Effector memory CD8-positive, alpha-beta T cell (primary cell): ENCODE results near the gene NFASC.

Experiments used
- ATAC-seq: fragments of 150-1000 bp; cut with Tn5 transposase; replicated peaks from 2 replicates; pipeline ENCODE4 v1.10.0; 2021; ENCODE audit warnings: mild to moderate bottlenecking, moderate library complexity
- DNase-seq, 3 experiments: peaks; one replicate each; pipeline ENCODE4 v3.0.0; 2021
- H3K27ac Mint-ChIP-seq, 2 donors: one replicate each; pipeline ENCODE4 v1.8.0; 2022; ENCODE audit warnings: mild to moderate bottlenecking in 2 of 2, mixed read lengths in 2 of 2, moderate library complexity in 2 of 2
- H3K27me3 Mint-ChIP-seq, 2 donors: one replicate each; pipeline ENCODE4 v1.8.0; 2022; ENCODE audit warnings: mixed read lengths in 2 of 2
- H3K36me3 Mint-ChIP-seq: one replicate; pipeline ENCODE4 v1.8.0; 2022; ENCODE audit warnings: mild to moderate bottlenecking, moderate library complexity, mixed read lengths; ENCODE audit not compliant: insufficient read depth
- H3K4me1 Mint-ChIP-seq, 2 donors: one replicate each; pipeline ENCODE4 v1.8.0; 2022; ENCODE audit warnings: low read depth in 2 of 2, mixed read lengths in 2 of 2
- H3K4me3 Mint-ChIP-seq, 2 donors: one replicate each; pipeline ENCODE4 v1.8.0; 2022; ENCODE audit warnings: mild to moderate bottlenecking in 2 of 2, mixed read lengths in 2 of 2, moderate library complexity in 2 of 2
- H3K9me3 Mint-ChIP-seq, 2 donors: one replicate each; pipeline ENCODE4 v1.8.0; 2022; ENCODE audit warnings: mixed read lengths in 2 of 2

The NFASC gene

DNA sequence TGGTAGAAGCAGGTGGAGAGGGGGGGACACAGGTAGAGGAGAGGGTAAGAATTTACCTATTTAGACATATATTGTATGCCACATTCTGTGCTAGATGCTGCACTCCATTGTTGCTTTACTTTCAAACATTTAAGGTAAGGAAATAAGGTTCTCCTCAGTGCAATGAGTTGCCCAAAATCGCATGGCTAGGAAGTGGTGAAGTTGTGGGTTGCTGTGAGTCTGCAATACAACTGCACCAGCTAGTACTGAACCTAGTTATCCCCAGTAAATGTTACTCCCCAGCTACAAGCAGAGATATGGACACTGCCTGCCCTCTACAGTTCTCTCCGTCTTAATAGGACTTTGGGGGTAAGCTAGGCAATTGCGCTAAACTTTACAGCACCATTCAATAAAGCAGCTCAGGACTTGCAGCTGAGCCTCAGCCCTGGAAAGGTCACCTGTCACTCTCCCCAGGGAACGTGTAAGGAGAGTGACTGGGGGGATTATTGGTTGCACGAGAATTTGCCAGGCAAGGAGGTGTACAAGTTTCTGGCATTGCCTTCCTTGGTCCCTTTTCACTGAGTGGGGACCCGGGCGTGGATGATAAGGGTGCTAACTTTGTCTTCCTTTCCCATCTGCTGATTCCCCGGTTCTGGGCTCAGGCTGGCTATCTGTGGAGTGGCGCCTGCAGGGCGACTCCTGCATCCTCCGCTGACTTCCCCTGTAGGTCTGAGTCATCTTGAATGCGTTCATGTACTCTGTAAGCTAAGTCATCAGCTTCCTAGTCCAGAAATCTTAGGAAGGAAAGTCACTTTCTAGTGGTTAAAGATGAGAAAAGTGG lies 101.1 kb downstream of the NFASC start:
- Mint-ChIP-seq H3K27me3 (peaks cover 58 to 98% of the 10 kb centered on the region in 2 donors), H3K27ac (no peak overlapping the region)
- ATAC-seq = no peak

DNA sequence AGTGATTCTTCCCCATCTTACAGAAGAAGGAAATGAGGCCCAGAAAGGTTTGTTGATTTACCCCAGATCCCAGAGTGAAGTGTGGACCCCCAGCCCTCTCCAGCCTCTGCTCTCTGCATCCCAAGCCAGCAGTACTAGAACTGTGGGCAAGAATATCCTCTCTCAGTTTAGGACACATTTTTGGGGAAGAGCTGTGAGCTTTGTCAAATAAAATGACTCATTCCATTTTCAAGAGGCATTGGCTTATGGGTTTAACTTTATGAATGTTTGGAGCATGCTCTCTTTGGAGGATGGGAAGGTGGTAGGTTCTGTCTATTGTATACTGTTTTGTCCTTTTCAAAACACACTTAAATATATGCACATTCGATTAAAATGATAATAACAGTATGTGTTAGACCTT lies 101.8 kb downstream of the NFASC start:
- ATAC-seq = no peak
- Mint-ChIP-seq H3K27ac (no peak overlapping the region), H3K4me1 (peaks cover 1 to 4% of the 10 kb centered on the region in 2 donors), H3K4me3 (no peak overlapping the region), H3K36me3 (peaks cover 2% of the 10 kb centered on the region), H3K27me3 (peaks cover 53 to 98% of the 10 kb centered on the region in 2 donors), H3K9me3 (no peaks in the 10 kb centered on the region)
- no peak for DNase-seq

More for the DNA sequence above, 101.1 kb downstream of the NFASC start:
- Mint-ChIP-seq H3K4me1 (peaks cover 0 to 4% of the 10 kb centered on the region in 2 donors), H3K9me3 (no peaks in the 10 kb centered on the region), H3K4me3 (no peak overlapping the region), H3K36me3 (peaks cover 2% of the 10 kb centered on the region)
- no peak for DNase-seq

- peaks cover 2% of the 10 kb centered on the region for H3K36me3 Mint-ChIP-seq
- H3K27ac Mint-ChIP-seq = no peak overlapping the region
- DNase-seq (no peak), ATAC-seq (no peak)
- peaks cover 1 to 4% of the 10 kb centered on the region in 2 donors for H3K4me1 Mint-ChIP-seq
- no peaks in the 10 kb centered on the region for H3K9me3 Mint-ChIP-seq
- H3K4me3 Mint-ChIP-seq = no peak overlapping the region
- peaks cover 55 to 98% of the 10 kb centered on the region in 2 donors for H3K27me3 Mint-ChIP-seq
Measured at GRCh38 chr1:204973449-204973848, 102.8 kb downstream of the NFASC start.

- Mint-ChIP-seq H3K4me3 (no peak overlapping the region), H3K9me3 (no peaks in the 10 kb centered on the region), H3K27me3 (peaks cover 55 to 98% of the 10 kb centered on the region in 2 donors), H3K36me3 (peaks cover 2% of the 10 kb centered on the region), H3K27ac (no peak overlapping the region), H3K4me1 (peaks cover 1 to 4% of the 10 kb centered on the region in 2 donors)
- ATAC-seq (no peak), DNase-seq (no peak)
Measured at GRCh38 chr1:204974327-204974726, 103.7 kb downstream of the NFASC start.

- H3K27ac Mint-ChIP-seq = no peak overlapping the region
- peaks cover 2% of the 10 kb centered on the region for H3K36me3 Mint-ChIP-seq
- H3K9me3 Mint-ChIP-seq = no peaks in the 10 kb centered on the region
- H3K27me3 Mint-ChIP-seq = peaks cover 55 to 100% of the 10 kb centered on the region in 2 donors
- no peak overlapping the region for H3K4me3 Mint-ChIP-seq
- no peak for DNase-seq
- H3K4me1 Mint-ChIP-seq = peaks cover 1 to 4% of the 10 kb centered on the region in 2 donors
- no peak for ATAC-seq
Measured at GRCh38 chr1:204975021-204975420, 104.4 kb downstream of the NFASC start.

DNA sequence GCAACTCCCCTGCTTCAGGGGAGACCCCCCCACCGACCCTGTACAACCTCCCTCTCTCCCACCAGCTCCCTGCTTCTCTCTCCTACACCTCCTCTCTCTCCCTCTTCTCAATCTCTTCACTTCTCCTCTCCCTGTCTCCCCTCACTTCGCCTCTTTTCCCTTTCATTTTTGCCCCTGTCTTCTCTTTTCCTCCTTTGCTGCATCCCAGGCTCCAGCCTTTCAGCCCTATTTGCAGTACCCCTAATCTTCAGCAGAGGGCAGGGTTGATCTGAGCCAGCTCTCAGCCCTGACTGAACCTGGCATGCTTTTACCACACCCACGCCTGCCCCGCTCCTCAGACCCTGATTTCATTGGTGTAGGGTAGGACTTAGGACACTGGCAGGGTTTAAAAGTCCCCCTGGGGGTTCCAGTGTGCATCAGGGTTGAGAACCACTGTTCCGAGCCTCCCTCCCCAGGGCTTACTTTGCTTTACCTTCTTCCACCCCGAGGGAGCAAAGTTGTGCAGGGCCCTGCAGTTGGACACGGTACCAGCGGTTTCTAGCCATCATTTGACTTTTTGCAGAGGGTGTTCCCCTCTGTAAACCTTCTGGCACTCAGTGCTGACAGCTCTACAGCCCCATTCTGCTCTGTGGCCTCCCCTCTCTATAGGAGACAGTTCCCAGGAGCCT lies 105.0 kb downstream of the NFASC start:
- Mint-ChIP-seq H3K27ac (no peak overlapping the region), H3K9me3 (no peaks in the 10 kb centered on the region), H3K36me3 (peaks cover 2% of the 10 kb centered on the region), H3K27me3 (peaks cover 55 to 100% of the 10 kb centered on the region in 2 donors), H3K4me1 (peaks cover 1 to 4% of the 10 kb centered on the region in 2 donors), H3K4me3 (no peak overlapping the region)
- ATAC-seq (peak; percentile 49), DNase-seq (peak; percentile 32 to 56 (median 42))

DNA sequence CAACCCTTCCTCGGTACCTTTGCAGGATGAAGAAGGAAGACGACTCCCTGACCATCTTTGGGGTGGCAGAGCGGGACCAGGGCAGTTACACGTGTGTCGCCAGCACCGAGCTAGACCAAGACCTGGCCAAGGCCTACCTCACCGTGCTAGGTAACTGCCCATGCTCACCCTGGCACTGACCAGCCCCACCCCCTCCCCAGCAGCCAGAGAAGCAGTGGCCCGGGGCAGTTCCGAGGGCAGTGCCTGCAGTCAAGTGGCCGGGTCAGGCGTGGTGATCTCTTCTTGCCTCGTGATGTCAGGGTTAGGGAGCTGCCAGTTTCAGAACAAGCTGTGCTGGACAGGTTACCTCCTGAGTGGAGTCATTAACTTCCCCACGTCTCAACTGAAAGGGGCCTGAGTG lies 106.0 kb downstream of the NFASC start:
- H3K4me3 Mint-ChIP-seq = no peak overlapping the region
- H3K36me3 Mint-ChIP-seq = peaks cover 2% of the 10 kb centered on the region
- ATAC-seq (no peak), DNase-seq (no peak)
- no peak overlapping the region for H3K27ac Mint-ChIP-seq
- peaks cover 1 to 4% of the 10 kb centered on the region in 2 donors for H3K4me1 Mint-ChIP-seq
- no peaks in the 10 kb centered on the region for H3K9me3 Mint-ChIP-seq
- peaks cover 58 to 100% of the 10 kb centered on the region in 2 donors for H3K27me3 Mint-ChIP-seq

- Mint-ChIP-seq H3K4me1 (peaks cover 1 to 4% of the 10 kb centered on the region in 2 donors), H3K27ac (no peak overlapping the region), H3K4me3 (no peak overlapping the region), H3K9me3 (no peaks in the 10 kb centered on the region), H3K27me3 (peaks cover 63 to 100% of the 10 kb centered on the region in 2 donors), H3K36me3 (peaks cover 2% of the 10 kb centered on the region)
- ATAC-seq = no peak
- DNase-seq = no peak
Measured at GRCh38 chr1:204977318-204977717, 106.7 kb downstream of the NFASC start.

DNA sequence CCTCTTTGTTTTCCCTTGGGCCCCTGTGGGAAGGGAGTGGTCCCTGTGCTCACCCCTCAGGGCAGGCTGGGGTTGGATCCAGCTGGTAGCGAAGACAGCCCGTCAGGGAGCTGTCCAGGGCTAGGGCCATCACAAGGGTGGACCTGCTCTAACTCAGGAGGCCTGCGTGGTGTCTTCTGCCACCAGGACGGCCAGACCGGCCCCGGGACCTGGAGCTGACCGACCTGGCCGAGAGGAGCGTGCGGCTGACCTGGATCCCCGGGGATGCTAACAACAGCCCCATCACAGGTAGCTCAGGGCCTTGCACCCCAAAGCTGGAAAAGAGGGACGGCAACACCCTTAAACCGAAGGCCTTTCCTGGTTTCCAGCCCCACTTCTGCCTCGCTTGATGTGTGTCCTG lies 108.1 kb downstream of the NFASC start:
- H3K9me3 Mint-ChIP-seq = no peaks in the 10 kb centered on the region
- no peak overlapping the region for H3K27ac Mint-ChIP-seq
- peaks cover 4 to 5% of the 10 kb centered on the region in 2 donors for H3K4me1 Mint-ChIP-seq
- no peak for ATAC-seq
- peaks cover 66 to 100% of the 10 kb centered on the region in 2 donors for H3K27me3 Mint-ChIP-seq
- H3K36me3 Mint-ChIP-seq = peaks cover 2% of the 10 kb centered on the region
- no peak for DNase-seq
- no peak overlapping the region for H3K4me3 Mint-ChIP-seq

GRCh38 chr1:204979306-204979705 lies 108.6 kb downstream of the NFASC start:
- peaks cover 2% of the 10 kb centered on the region for H3K36me3 Mint-ChIP-seq

DNA sequence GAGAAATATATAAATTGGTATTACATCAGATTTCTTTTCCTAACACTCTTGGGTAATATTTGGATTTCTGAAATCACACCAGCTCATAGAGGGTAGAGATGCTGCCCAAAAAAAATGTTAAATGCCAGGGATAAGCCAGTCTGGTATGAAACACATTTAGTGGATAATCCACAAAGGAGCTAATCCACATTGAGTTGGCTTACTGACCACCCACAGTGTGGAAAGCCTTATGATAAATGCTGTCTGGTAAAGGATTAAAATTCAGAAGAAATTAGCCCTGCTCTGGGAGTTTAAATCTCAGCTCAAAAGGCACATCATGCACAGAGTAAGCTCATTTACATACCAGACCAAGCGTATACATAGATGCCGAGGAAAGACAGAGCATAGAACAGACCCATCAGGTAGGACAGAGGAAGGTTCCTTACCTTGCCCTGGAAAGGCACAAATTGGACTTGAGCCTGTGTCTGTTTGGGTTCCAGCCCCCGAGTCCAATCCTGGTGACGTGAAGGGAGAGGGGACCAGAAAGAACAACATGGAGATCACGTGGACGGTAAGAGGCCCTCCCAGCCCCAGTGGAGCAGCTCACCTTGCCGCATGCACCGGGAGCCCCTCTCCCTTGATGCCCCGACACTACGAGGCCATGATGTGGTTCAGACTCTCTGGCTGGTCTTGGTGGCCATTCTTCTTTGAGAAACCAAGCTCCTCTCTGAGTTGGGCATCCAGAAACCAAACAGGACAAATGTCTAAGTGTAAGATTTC lies 109.4 kb downstream of the NFASC start:
- H3K27me3 Mint-ChIP-seq = peaks cover 63 to 95% of the 10 kb centered on the region in 2 donors
- no peaks in the 10 kb centered on the region for H3K9me3 Mint-ChIP-seq
- H3K4me1 Mint-ChIP-seq = peaks cover 4 to 5% of the 10 kb centered on the region in 2 donors
- ATAC-seq = no peak
- no peak overlapping the region for H3K4me3 Mint-ChIP-seq
- peaks cover 2% of the 10 kb centered on the region for H3K36me3 Mint-ChIP-seq
- DNase-seq = no peak
- no peak overlapping the region for H3K27ac Mint-ChIP-seq

More at GRCh38 chr1:204979306-204979705, 108.6 kb downstream of the NFASC start:
- Mint-ChIP-seq H3K27me3 (peaks cover 62 to 97% of the 10 kb centered on the region in 2 donors), H3K27ac (no peak overlapping the region), H3K9me3 (no peaks in the 10 kb centered on the region), H3K4me1 (peaks cover 4 to 5% of the 10 kb centered on the region in 2 donors), H3K4me3 (no peak overlapping the region)
- DNase-seq (no peak), ATAC-seq (no peak)

DNA sequence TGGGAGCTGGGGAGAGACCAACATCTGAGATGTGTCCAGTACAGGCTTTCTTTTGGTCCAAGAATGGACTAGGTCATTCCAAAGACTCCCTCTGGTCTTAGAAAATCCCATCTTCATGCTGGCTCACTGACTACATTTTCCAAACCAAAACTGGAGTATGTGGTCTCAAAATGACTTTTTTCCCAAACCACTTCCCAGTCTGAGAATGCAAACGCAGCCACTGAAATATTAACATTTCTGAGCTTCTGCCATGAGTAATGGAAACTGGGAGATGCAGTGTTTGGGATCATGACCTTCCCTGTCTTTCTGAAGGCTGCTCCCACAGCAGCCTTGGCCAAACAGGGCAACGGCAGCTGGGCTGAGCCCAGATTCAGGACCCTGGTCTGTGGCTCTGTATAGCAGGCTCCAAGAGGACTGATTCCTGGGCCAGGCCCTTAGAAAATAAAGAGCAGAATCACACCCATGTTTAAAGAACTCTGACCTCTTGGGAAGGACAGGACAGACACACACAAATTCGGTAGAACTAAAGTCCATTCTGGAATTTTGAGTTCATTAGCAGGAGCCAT lies 110.3 kb downstream of the NFASC start:
- ATAC-seq = no peak
- no peaks in the 10 kb centered on the region for H3K36me3 Mint-ChIP-seq
- H3K27me3 Mint-ChIP-seq = peaks cover 59 to 95% of the 10 kb centered on the region in 2 donors
- no peaks in the 10 kb centered on the region for H3K9me3 Mint-ChIP-seq
- no peak overlapping the region for H3K4me3 Mint-ChIP-seq
- DNase-seq = no peak
- H3K27ac Mint-ChIP-seq = no peak overlapping the region
- peaks cover 0 to 5% of the 10 kb centered on the region in 2 donors for H3K4me1 Mint-ChIP-seq

GRCh38 chr1:204983136-204983535 lies 112.5 kb downstream of the NFASC start:
- H3K27me3 Mint-ChIP-seq = peaks cover 50 to 92% of the 10 kb centered on the region in 2 donors
- peaks cover 0 to 3% of the 10 kb centered on the region in 2 donors for H3K4me1 Mint-ChIP-seq
- H3K36me3 Mint-ChIP-seq = no peaks in the 10 kb centered on the region
- no peaks in the 10 kb centered on the region for H3K9me3 Mint-ChIP-seq
- H3K4me3 Mint-ChIP-seq = no peak overlapping the region
- no peak for ATAC-seq
- no peak for DNase-seq
- H3K27ac Mint-ChIP-seq = no peak overlapping the region
